ENCODE measurements around the gene PCSK9. TPM values are rescaled to one million over a fixed set of nuclear protein-coding genes. Genes with fewer than 3 reads are reported as not detected.

PCSK9 gene
- total and polyA plus RNA-seq, 2 of the 13 experiments (the other 11 are each of a cell fraction or from before 2014, with no cell fraction given), result 33.3 to 80.5 TPM

DNA sequence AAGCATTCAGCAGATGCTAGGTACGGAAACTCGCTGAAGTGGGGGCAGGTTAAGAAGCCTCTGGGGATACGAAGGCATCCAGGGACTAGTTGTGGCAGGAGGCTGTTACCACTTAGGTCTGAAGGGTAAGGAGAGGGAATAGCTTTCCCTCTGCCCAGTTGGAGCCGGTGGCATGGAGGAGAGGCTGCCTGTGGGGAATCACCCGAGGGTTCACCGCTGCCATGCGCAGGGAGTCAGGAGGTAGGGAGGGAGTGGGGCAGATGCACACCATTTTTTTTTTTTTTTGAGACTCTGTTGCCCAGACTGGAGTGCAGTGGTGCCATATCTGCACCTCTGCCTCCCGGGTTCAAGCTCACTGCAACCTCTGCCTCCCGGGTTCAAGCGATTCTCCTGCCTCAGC lies 6.1 kb downstream of the PCSK9 start:
- intact Hi-C loops (cut with micrococcal nuclease; ENCODE audit: unreplicated experiment) (no loop called here), in situ Hi-C loops (cut with HindIII; ENCODE audit: extremely low pct_ligation_motif_present, low pct_unique_long_range_greater_than_20kb) (no loop called here)
- DNase-seq (ENCODE audit: low spot score), result no peak
- Histone ChIP-seq H3K9ac (ENCODE audit: insufficient read depth, low read depth, low read length) (no peak overlapping the region), H3K27ac (ENCODE audit: extremely low read length, insufficient read depth, low read length) (no peak overlapping the region), H4K20me1 (ENCODE audit: insufficient read depth, low read length) (peaks cover 60% of the 10 kb centered on the region), H3K4me2 (ENCODE audit: low read depth, low read length) (no peak overlapping the region), H3K27me3 (ENCODE audit: control insufficient read depth in 1 of 2, insufficient read depth in 2 of 2, low read length in 2 of 2) (no peaks in the 10 kb centered on the region), H3K9me3 (ENCODE audit: low read length) (no peaks in the 10 kb centered on the region), H3K4me1 (ENCODE audit: insufficient read depth, low read length) (peaks cover 46% of the 10 kb centered on the region), H3K79me2 (ENCODE audit: insufficient read depth, low read length) (peaks cover 70% of the 10 kb centered on the region), H3K36me3 (replicated peaks in 1 of 2; ENCODE audit: control insufficient read depth in 1 of 2, insufficient read depth in 2 of 2, low read length in 2 of 2) (peaks cover 17 to 58% of the 10 kb centered on the region in 2 experiments), H3K4me3 (replicated peaks in 1 of 3; ENCODE audit: insufficient read depth in 1 of 3, low read depth in 2 of 3, low read length in 3 of 3) (no peak overlapping the region), H2AFZ (ENCODE audit: low read length) (no peak overlapping the region)
- over 99% methylated on average over 10 of the region's 10 CpGs for WGBS (ENCODE audit: low lambda C conversion rate)
- BruUV-seq (replicated peaks), result no TSS peak
- no peak for ATAC-seq
- ChIA-PET CTCF (ENCODE audit: low intra/inter-chr PET ratio, low total read pairs) (no interaction called here), POLR2A (no interaction called here)
- no peak for FAIRE-seq
- TF ChIP-seq ZBTB25 (CRISPR knock-in tag; IDR thresholded peaks at IDR 0.05), result no peak
- TF ChIP-seq ZNF264 (CRISPR knock-in tag; IDR thresholded peaks at IDR 0.05), result no peak
- no peak for TF ChIP-seq ARID4A (CRISPR knock-in tag; IDR thresholded peaks at IDR 0.05; ENCODE audit: borderline replicate concordance)
- no peak for TF ChIP-seq NR3C1 (CRISPR knock-in tag; IDR thresholded peaks at IDR 0.05)
- TF ChIP-seq, protein P1, sequence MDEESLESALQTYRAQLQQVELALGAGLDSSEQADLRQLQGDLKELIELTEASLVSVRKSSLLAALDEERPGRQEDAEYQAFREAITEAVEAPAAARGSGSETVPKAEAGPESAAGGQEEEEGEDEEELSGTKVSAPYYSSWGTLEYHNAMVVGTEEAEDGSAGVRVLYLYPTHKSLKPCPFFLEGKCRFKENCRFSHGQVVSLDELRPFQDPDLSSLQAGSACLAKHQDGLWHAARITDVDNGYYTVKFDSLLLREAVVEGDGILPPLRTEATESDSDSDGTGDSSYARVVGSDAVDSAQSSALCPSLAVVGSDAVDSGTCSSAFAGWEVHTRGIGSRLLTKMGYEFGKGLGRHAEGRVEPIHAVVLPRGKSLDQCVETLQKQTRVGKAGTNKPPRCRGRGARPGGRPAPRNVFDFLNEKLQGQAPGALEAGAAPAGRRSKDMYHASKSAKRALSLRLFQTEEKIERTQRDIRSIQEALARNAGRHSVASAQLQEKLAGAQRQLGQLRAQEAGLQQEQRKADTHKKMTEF (CRISPR knock-in tag; IDR thresholded peaks at IDR 0.05), result no peak
- no peak for TF ChIP-seq BCL6 (CRISPR knock-in tag; IDR thresholded peaks at IDR 0.05)
- TF ChIP-seq GATAD1 (CRISPR knock-in tag; IDR thresholded peaks at IDR 0.05), result no peak
- no peak for TF ChIP-seq AHR (CRISPR knock-in tag; IDR thresholded peaks at IDR 0.05)
- no peak for TF ChIP-seq EZH2 (conservative IDR thresholded peaks at IDR 0.05; ENCODE audit: low read depth, low read length)
- TF ChIP-seq ZNF597 (CRISPR knock-in tag; IDR thresholded peaks at IDR 0.05), result no peak
- no peak for TF ChIP-seq DNMT3B (CRISPR knock-in tag; conservative IDR thresholded peaks at IDR 0.05)
- TF ChIP-seq ZNF776 (CRISPR knock-in tag; IDR thresholded peaks at IDR 0.05), result no peak
- no peak for TF ChIP-seq DMTF1 (CRISPR knock-in tag; IDR thresholded peaks at IDR 0.05)
- TF ChIP-seq PCBP1 (IDR thresholded peaks at IDR 0.05; ENCODE audit: borderline replicate concordance, low read depth, low read length), result no peak
